H1 (cell line): Measurements from ENCODE around the gene IL6R. TPM values are rescaled to one million over a fixed set of nuclear protein-coding genes. Genes with fewer than 3 reads are reported as not detected.

Source experiments
- CBX5 ChIP-seq: fragments of 300-800, 300-1000 bp; sonication (generic); IDR thresholded peaks from 2 replicates; pipeline ENCODE4 v1.7.1; 2016; ENCODE audit warnings: antibody characterized with exemption, low read length, low read depth
- CHD7 ChIP-seq: fragments of 300-600 bp; sonication (generic); IDR thresholded peaks from 2 replicates; pipeline ENCODE4 v1.7.1; 2012; ENCODE audit warnings: low read length, moderate library complexity, mild to moderate bottlenecking, inconsistent platforms; ENCODE audit not compliant: insufficient replicate concordance
- E2F6 ChIP-seq: IDR thresholded peaks from 2 replicates; pipeline ENCODE4 v1.6.1; 2012; ENCODE audit warnings: inconsistent platforms
- KDM1A ChIP-seq: fragments of 200-600, 300-600 bp; sonication (generic); IDR thresholded peaks from 2 replicates; pipeline ENCODE4 v1.7.1; 2016; ENCODE audit warnings: mild to moderate bottlenecking, low read length, borderline replicate concordance
- RBBP5 ChIP-seq: IDR thresholded peaks from 2 replicates; pipeline ENCODE4 v1.7.1; 2012; ENCODE audit warnings: low read depth, mild to moderate bottlenecking, inconsistent platforms, low read length, moderate library complexity, borderline replicate concordance
- RFX5 ChIP-seq: IDR thresholded peaks from 2 replicates; pipeline ENCODE4 v1.6.1; 2011; ENCODE audit warnings: low read depth, low read length, improper control_type of control experiment, borderline replicate concordance
- RNF2 ChIP-seq: fragments of 200-900, 300-1000 bp; sonication (generic); IDR thresholded peaks from 2 replicates; pipeline ENCODE4 v1.7.1; 2016; ENCODE audit warnings: borderline replicate concordance, low read depth, mild to moderate bottlenecking, antibody characterized with exemption, low read length; ENCODE audit not compliant: poor library complexity, severe bottlenecking; ENCODE audit errors: missing control alignments
- SUZ12 ChIP-seq: fragments of 200-600 bp; sonication (generic); IDR thresholded peaks from 2 replicates; pipeline ENCODE4 v1.6.1; 2012; ENCODE audit warnings: mild to moderate bottlenecking, inconsistent platforms, low read length, moderate library complexity, mixed read lengths
- TAF1 ChIP-seq: IDR thresholded peaks from 2 replicates; pipeline ENCODE4 v1.6.1; 2011; ENCODE audit warnings: mild to moderate bottlenecking, low read depth, low read length
- TAF7 ChIP-seq: optimal IDR thresholded peaks from 2 replicates; pipeline ENCODE3; 2011; ENCODE audit warnings: low read depth, mild to moderate bottlenecking, inconsistent platforms, low read length, moderate library complexity, borderline replicate concordance
- polyA plus RNA-seq, 7 experiments: library from polyadenylated mRNA; depleted of rRNA in 3 of 7; stranded (reverse) in 5 of 7; unstranded in 2 of 7; fragments of >200 nt in 5 of 7; fragments of 200-250 nt in 2 of 7; gene quantifications; 1 replicate in 5 of 7; 2 replicates in 1 of 7; 4 replicates in 1 of 7; pipeline versions ENCODE4 v1.2.1 to v1.2.3, GENCODE V29; 2011 to 2013; ENCODE audit warnings: missing spikeins in 2 of 7, mixed read lengths in 2 of 7
- total RNA-seq: library from RNA; stranded (reverse); fragmentation: NEBNext Ultra II Directional; extraction: Animal tissue kit (Norgen Biotek cat#: 25700); gene quantifications from 2 replicates; pipeline ENCODE4 v1.2.1, GENCODE V29; 2021

Gene IL6R
- total and polyA plus RNA-seq, 2 of the 8 experiments (the other 6 are each of a cell fraction or from before 2014, with no cell fraction given): 2.3 to 3.0 TPM

DNA sequence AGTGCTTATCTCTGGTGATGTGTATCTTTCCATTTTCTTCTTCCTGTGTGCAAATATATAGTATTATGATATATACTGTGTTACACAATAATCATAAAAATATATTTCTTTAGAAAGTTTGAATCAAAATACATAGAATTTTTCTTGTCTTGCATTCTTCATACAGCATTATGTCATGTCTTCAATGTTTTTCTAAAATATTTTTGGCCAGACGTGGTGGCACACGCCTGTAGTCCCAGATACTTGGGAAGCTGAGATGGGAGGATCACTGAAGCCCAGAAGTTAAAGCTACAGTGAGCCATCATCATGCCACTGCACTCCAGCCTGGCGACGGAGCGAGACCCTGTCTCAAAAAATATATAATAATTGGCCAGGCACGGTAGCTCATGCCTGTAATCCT lies 41.6 kb downstream of the IL6R start (continued):
- TF ChIP-seq CHD7 (no peak), CBX5 (no peak), RNF2 (no peak), SUZ12 (no peak), E2F6 (no peak), RFX5 (no peak), KDM1A (no peak), RBBP5 (no peak), TAF1 (no peak), TAF7 (no peak)
